DMS79 (cell line): ENCODE results near the gene SLC38A1.
"Not testable (repeated sequence)": the region's sequence is repeated elsewhere in the genome, so short reads cannot be mapped to it uniquely, and the experiment has no call there.

Experiments used
- DNase-seq: peaks from one replicate; lab custom pipeline; 2025; lab: John Stamatoyannopoulos, UW

The SLC38A1 gene

GRCh38 chr12:46268583-46269428, at the start of gene SLC38A1:
TSS of gene SLC38A1 (minus strand) at chr12:46269043. CDS start at chr12:46239800, 29,243 bp downstream.
- peak; percentile 93 for DNase-seq

GRCh38 chr12:46318037-46318436, 49.2 kb upstream of the SLC38A1 start:
- DNase-seq, result no peak

DNA sequence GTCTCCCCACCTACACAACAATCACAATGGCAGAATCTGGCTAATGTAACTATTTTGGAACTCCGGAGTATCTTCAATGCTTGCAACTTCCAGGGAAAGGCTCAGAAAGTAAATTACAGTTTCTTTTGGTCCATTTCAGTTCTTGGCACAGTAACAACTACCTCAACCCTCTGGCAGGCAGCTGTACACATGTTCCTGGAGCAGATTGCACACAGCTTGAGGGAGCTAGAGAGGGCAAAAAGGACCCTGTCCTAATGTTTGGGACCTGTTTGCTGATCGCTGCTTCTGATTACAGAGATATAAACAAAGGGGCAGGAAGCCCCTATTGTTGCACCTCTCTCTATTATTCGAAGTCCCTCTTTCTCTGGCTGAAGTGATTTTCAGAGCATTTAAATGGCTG, 35.2 kb upstream of the SLC38A1 start:
- DNase-seq, result no peak

DNA sequence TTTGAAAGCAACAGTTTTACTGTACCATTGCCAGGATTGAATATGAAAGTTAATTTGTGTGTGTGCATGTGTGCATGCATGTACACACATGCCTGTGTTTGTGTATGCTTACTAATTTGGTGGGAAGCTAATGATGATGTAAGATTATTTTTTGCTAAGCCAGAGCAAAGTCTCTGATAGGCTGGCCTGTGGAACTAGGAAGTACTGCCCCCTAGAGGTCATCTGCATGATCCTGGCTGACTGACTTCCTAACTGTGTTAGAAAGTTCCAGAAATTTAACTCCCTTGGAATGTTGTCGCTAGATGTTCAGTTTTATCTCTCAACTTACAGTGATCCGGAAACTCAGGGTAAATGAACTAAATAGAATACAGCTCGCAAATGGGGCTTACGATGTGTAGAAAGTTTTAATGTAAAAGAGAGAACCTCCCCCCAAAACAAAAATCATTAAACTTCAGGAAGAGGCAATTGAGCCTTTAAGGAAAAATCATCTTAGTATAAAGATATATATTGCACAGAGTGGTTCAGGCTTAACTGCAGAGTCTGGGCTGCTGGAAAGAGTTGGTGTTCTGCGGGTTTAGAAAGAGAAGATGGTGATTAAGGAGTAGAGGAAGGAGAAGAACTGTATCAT, 34.3 kb upstream of the SLC38A1 start:
- no peak for DNase-seq

DNA sequence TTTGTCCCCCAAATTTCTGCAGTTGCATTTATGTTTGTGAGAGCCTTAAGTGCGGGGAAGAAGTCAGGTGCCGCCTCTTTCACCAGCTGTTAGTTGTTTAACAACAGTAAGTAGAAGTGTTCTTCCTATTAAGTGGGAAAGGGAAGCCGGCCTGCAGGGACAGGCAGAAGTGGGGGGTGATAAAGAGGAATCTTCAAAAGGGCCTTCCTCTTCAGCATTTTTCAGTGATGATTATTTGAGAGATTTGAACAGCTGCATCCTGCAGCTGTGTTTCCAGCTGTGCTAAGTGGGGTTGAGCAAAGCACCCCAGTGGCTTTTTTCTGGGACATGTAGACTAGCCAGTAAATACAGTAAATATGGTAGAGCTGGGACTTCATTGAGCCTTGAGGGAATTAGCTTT, 32.1 kb upstream of the SLC38A1 start:
- peak; percentile 76 for DNase-seq

GRCh38 chr12:46299851-46300250, 31.0 kb upstream of the SLC38A1 start:
- DNase-seq, result peak; percentile 88

- DNase-seq, result no peak
Observed at GRCh38 chr12:46298261-46298660, 29.4 kb upstream of the SLC38A1 start.

- no peak for DNase-seq
Observed at GRCh38 chr12:46296822-46297221, 28.0 kb upstream of the SLC38A1 start.

- DNase-seq, result no peak
Observed at GRCh38 chr12:46292754-46293402, 24.0 kb upstream of the SLC38A1 start.

DNA sequence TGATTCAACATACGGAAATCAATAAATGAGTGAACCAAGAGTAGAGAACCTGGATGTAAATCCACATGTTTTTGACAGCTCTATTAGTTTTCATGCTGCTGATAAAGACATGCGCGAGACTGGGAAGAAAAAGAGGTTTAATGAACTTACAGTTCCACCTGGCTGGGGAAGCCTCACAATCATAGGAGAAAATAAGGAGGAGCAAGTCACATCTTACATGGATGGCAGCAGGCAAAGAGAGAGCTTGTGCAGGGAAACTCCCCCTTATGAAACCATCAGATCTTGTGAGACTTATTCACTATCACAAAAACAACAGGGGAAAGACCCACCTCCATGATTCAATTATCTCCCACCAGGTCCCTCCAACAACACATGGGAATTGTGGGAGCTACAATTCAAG, 23.1 kb upstream of the SLC38A1 start:
- DNase-seq, result not testable (repeated sequence)

- DNase-seq, result not testable (repeated sequence)
Observed at GRCh38 chr12:46285177-46285576, 16.3 kb upstream of the SLC38A1 start.

GRCh38 chr12:46282829-46283228, 14.0 kb upstream of the SLC38A1 start:
- DNase-seq, result no peak

- DNase-seq, result no peak
Observed at GRCh38 chr12:46276756-46277155, 7.9 kb upstream of the SLC38A1 start.

GRCh38 chr12:46271863-46272262, 3.0 kb upstream of the SLC38A1 start:
- DNase-seq, result no peak

- peak; percentile 81 for DNase-seq
Observed at GRCh38 chr12:46269429-46270241, 792 bp upstream of the SLC38A1 start.

- peak; percentile 60 for DNase-seq
Observed at GRCh38 chr12:46267825-46268582, 839 bp downstream of the SLC38A1 start.

DNA sequence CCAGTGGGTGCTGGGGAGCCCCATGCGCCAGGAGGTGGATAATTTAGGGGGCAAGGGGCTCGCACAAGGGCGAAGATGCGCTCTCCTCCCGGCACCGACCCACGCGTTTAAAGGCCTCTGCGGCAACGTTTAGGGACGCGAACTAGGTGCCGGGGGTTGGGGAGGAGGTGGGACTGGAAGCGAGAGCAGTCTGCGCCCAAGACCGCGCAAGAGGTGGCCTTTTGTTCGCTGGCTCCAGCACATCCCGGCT, 1.3 kb downstream of the SLC38A1 start:
- DNase-seq, result no peak

GRCh38 chr12:46266869-46267574, 1.8 kb downstream of the SLC38A1 start:
- peak; percentile 29 for DNase-seq

GRCh38 chr12:46266382-46266791, 2.5 kb downstream of the SLC38A1 start:
- peak; percentile 12 for DNase-seq

- no peak for DNase-seq
Observed at GRCh38 chr12:46265734-46266133, 3.1 kb downstream of the SLC38A1 start.

DNA sequence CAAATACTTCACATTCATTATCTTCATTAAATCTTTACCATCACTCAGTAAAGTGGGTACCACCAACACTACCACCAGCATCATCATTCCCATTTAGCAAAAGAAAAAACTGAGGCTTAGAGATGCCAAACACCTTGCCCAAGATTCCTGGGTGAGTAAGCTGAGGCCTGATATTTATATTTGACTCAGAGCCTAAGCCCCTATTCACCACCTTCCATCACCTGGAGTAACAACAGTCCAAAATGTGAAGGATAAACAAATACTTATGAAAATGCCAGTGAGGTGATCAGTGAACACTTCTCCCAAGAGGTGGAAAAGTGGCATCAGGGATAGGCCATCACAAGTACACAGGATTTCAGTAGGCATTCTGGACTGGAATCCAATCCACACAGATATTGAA, 3.7 kb downstream of the SLC38A1 start:
- DNase-seq, result no peak
